GM19452 (cell line): ENCODE measurements around the gene FAM171A1.
"Not testable (repeated sequence)": the region's sequence is repeated elsewhere in the genome, so short reads cannot be mapped to it uniquely, and the experiment has no call there.

Source experiments
- ATAC-seq: cut with Tn5 transposase; IDR thresholded peaks from one replicate; pipeline ENCODE4 v1.9.1; 2021; ENCODE audit not compliant: unreplicated experiment

FAM171A1 gene

GRCh38 chr10:15295537-15296325, 75.4 kb downstream of the FAM171A1 start:
- ATAC-seq = no peak

- ATAC-seq = no peak
Observed at GRCh38 chr10:15293862-15294842, 76.9 kb downstream of the FAM171A1 start.

GRCh38 chr10:15290671-15291070, 80.4 kb downstream of the FAM171A1 start:
- ATAC-seq = no peak

- ATAC-seq = no peak
Observed at GRCh38 chr10:15290150-15290549, 80.9 kb downstream of the FAM171A1 start.

- no peak for ATAC-seq
Observed at GRCh38 chr10:15280974-15281373, 90.1 kb downstream of the FAM171A1 start.

- no peak for ATAC-seq
Observed at GRCh38 chr10:15280462-15280861, 90.6 kb downstream of the FAM171A1 start.

GRCh38 chr10:15279236-15279635, 91.9 kb downstream of the FAM171A1 start:
- ATAC-seq = no peak

GRCh38 chr10:15278786-15279185, 92.3 kb downstream of the FAM171A1 start:
- ATAC-seq = no peak

- not testable (repeated sequence) for ATAC-seq
Observed at GRCh38 chr10:15276039-15276438, 95.0 kb downstream of the FAM171A1 start.

GRCh38 chr10:15269838-15270237, 101.3 kb downstream of the FAM171A1 start:
- ATAC-seq = not testable (repeated sequence)

GRCh38 chr10:15267496-15267895, 103.6 kb downstream of the FAM171A1 start:
- ATAC-seq = no peak

- ATAC-seq = no peak
Observed at GRCh38 chr10:15266117-15266516, 105.0 kb downstream of the FAM171A1 start.

- no peak for ATAC-seq
Observed at GRCh38 chr10:15265558-15265957, 105.5 kb downstream of the FAM171A1 start.

- ATAC-seq = no peak
Observed at GRCh38 chr10:15265056-15265455, 106.0 kb downstream of the FAM171A1 start.

GRCh38 chr10:15263657-15264323, 107.3 kb downstream of the FAM171A1 start:
- ATAC-seq = no peak

- ATAC-seq = no peak
Observed at GRCh38 chr10:15262036-15262713, 108.9 kb downstream of the FAM171A1 start.

- ATAC-seq = no peak
Observed at GRCh38 chr10:15259136-15259535, 112.0 kb downstream of the FAM171A1 start.

- ATAC-seq = no peak
Observed at GRCh38 chr10:15258255-15258654, 112.8 kb downstream of the FAM171A1 start.

- ATAC-seq = no peak
Observed at GRCh38 chr10:15255961-15256360, 115.1 kb downstream of the FAM171A1 start.

GRCh38 chr10:15254808-15255648, 116.1 kb downstream of the FAM171A1 start:
- no peak for ATAC-seq
